Glutamatergic neuron (in vitro differentiated cells): ENCODE data around the gene NECAB2. TPM values are rescaled to one million over a fixed set of nuclear protein-coding genes. Genes with fewer than 3 reads are reported as not detected.

Source experiments
- DNase-seq: peaks from one replicate; pipeline ENCODE4 v3.0.0; 2022
- H3K27ac Mint-ChIP-seq: one replicate; pipeline ENCODE4 v1.8.0; 2020; ENCODE audit warnings: mild to moderate bottlenecking, mixed read lengths, inconsistent platforms; ENCODE audit not compliant: unreplicated experiment
- H3K27me3 Mint-ChIP-seq: one replicate; pipeline ENCODE4 v1.8.0; 2020; ENCODE audit warnings: mild to moderate bottlenecking, moderate library complexity, mixed read lengths, inconsistent platforms; ENCODE audit not compliant: unreplicated experiment
- H3K36me3 Mint-ChIP-seq: one replicate; pipeline ENCODE4 v1.8.0; 2020; ENCODE audit warnings: mild to moderate bottlenecking, mixed read lengths, inconsistent platforms; ENCODE audit not compliant: unreplicated experiment
- H3K4me1 Mint-ChIP-seq: one replicate; pipeline ENCODE4 v1.8.0; 2020; ENCODE audit warnings: mild to moderate bottlenecking, low read depth, mixed read lengths, inconsistent platforms; ENCODE audit not compliant: unreplicated experiment
- H3K4me3 Mint-ChIP-seq: one replicate; pipeline ENCODE4 v1.8.0; 2020; ENCODE audit warnings: mild to moderate bottlenecking, mixed read lengths, inconsistent platforms; ENCODE audit not compliant: unreplicated experiment
- H3K9me3 Mint-ChIP-seq: one replicate; pipeline ENCODE4 v1.8.0; 2020; ENCODE audit warnings: mild to moderate bottlenecking, moderate library complexity, mixed read lengths, inconsistent platforms; ENCODE audit not compliant: unreplicated experiment
- total RNA-seq: library from RNA; stranded (reverse); fragmentation: NEBNext Ultra II Directional; extraction: Animal tissue kit (Norgen Biotek cat#: 25700); gene quantifications from one replicate; pipeline ENCODE4 v1.2.1, GENCODE V29; 2021; ENCODE audit not compliant: unreplicated experiment
- TF ChIP-seq, protein P1 (sequence below): fragments of 200-600 bp; sonication (generic); IDR thresholded peaks from one replicate; pipeline ENCODE4 v1.5.0; 2021; ENCODE audit not compliant: partially characterized antibody, unreplicated experiment

NECAB2 gene
- total RNA-seq, 1 donor from 2014 or later = 112 TPM

DNA sequence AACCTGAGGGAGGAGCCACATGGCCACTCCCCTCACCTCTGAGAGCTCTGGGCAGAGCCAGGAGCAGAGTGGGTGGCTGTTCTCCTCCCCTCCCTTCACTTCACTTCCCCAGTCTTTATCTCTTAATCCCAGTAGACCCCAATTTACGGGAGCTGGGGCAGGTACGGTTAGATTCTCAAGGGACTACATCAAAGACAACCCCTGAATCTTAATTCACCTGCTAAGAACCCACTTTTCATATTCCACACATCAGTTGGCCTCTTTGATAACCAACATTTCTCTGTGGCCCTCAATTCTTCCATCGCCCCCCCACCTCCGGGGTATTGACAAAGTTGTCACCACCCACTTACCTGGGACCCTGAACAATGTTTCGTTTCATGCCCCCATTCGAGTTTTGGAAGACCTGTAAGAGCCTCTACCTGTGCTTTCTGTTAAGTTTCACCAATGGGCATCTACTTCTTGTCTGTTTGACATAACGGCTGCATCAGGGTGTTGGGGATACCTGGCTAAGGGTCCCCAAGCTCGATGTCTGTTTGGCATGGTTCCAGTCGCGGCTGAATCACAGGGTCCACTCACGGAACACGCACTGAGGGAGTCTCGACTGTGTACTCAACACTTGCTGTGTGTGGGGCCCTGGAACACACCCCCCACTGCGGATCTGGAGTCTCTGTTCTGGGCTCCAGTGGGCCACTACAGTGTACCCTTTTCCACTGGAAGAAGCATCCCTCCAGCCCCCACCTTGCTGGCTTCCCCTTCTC, 46.7 kb downstream of the NECAB2 start:
- H3K27me3 Mint-ChIP-seq = peaks cover 5% of the 10 kb centered on the region
- H3K36me3 Mint-ChIP-seq = peaks cover 5% of the 10 kb centered on the region
- H3K9me3 Mint-ChIP-seq = peaks cover 2% of the 10 kb centered on the region
- peak overlapping the region; percentile 29 for H3K27ac Mint-ChIP-seq
- TF ChIP-seq, protein P1, sequence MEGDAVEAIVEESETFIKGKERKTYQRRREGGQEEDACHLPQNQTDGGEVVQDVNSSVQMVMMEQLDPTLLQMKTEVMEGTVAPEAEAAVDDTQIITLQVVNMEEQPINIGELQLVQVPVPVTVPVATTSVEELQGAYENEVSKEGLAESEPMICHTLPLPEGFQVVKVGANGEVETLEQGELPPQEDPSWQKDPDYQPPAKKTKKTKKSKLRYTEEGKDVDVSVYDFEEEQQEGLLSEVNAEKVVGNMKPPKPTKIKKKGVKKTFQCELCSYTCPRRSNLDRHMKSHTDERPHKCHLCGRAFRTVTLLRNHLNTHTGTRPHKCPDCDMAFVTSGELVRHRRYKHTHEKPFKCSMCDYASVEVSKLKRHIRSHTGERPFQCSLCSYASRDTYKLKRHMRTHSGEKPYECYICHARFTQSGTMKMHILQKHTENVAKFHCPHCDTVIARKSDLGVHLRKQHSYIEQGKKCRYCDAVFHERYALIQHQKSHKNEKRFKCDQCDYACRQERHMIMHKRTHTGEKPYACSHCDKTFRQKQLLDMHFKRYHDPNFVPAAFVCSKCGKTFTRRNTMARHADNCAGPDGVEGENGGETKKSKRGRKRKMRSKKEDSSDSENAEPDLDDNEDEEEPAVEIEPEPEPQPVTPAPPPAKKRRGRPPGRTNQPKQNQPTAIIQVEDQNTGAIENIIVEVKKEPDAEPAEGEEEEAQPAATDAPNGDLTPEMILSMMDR = no peak
- DNase-seq = no peak
- H3K4me3 Mint-ChIP-seq = no peak overlapping the region
- no peaks in the 10 kb centered on the region for H3K4me1 Mint-ChIP-seq

DNA sequence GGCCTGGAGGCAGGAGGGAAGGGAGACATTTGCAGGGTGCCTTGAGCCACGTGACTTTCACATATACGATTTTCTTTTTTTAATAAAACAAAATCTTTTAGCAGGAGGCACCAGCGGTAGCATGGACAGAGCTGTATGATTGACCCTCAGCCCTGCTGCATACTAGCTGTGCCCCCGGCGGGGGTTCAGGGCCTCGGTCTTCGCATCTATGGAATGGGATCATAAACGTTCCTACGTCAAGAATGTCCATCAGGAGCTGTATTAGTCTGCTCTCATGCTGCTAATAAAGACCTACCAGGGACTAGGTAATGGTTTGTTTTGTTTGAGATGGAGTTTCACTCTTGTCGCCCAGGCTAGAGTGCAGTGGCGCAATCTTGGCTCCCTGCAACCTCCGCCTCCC, 47.4 kb downstream of the NECAB2 start:
- DNase-seq = no peak
- Mint-ChIP-seq H3K9me3 (peaks cover 2% of the 10 kb centered on the region), H3K27me3 (peaks cover 5% of the 10 kb centered on the region), H3K4me3 (no peak overlapping the region), H3K36me3 (peaks cover 5% of the 10 kb centered on the region), H3K4me1 (no peaks in the 10 kb centered on the region), H3K27ac (no peak overlapping the region)
- TF ChIP-seq, protein P1 = no peak

DNA sequence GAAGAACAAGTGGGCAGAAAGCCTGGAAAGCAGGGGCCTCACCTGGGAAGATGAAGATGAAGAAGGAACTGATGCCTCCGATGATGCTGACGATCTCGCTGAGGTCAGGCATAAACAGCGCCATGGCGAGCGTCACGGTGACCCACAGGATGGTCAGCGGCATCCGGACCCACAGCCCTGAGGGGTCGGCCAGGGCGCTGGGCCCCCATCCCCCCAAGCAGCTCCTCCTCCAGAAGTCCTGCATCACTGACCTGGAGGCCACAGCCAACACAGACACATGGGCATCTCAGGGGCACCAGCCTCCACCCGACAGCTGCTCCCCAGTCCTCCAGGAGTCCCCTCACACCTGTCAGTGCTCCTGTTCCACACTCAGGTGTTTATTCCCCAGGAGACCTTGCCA, 48.4 kb downstream of the NECAB2 start:
- H3K9me3 Mint-ChIP-seq = peaks cover 4% of the 10 kb centered on the region
- peaks cover 5% of the 10 kb centered on the region for H3K27me3 Mint-ChIP-seq
- no peaks in the 10 kb centered on the region for H3K4me1 Mint-ChIP-seq
- H3K36me3 Mint-ChIP-seq = peaks cover 11% of the 10 kb centered on the region
- no peak overlapping the region for H3K27ac Mint-ChIP-seq
- H3K4me3 Mint-ChIP-seq = no peak overlapping the region
- DNase-seq = no peak
- TF ChIP-seq, protein P1 = no peak

DNA sequence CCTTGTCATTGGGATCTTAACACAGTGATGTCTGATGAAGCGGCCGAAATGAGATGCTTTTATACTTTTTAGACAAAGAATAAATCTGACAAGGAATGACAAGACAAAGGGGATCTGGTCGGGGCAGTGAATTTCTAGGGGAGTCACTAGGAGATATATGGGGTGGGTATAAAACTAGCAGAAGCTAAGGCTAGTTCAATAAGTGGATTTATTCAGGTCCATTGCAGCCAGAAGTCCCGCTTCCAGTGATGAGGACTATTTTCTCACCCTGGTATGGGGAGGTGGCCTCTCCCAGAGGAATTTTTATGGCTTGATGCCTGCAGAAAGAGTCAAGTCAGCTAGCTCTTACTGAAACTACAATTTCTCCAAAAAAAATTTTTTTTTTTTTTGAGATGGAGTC, 50.7 kb downstream of the NECAB2 start:
- DNase-seq = no peak
- Mint-ChIP-seq H3K36me3 (peaks cover 14% of the 10 kb centered on the region), H3K9me3 (peaks cover 7% of the 10 kb centered on the region), H3K4me1 (no peaks in the 10 kb centered on the region), H3K27me3 (peaks cover 5% of the 10 kb centered on the region), H3K27ac (no peak overlapping the region), H3K4me3 (no peak overlapping the region)
- TF ChIP-seq, protein P1 = no peak

DNA sequence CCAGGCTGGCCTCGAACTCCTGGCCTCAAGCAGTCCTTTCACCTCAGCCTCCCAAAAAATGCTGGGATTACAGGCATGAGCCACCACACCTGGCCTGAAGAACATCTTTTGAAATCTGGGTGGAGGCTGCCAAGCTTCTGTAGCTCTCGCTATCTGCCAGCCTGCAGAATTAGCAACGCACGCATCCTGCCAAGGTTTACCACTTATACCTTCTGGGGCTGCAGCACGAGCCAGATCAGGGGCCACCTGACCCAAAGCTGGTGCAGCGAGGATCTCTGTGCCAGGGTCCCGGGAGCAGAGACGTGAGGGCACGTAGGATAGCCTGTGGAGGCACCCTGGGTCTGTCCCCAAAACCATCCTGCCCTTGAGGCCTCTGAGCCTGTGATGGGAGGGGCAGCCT, 52.3 kb downstream of the NECAB2 start:
- Mint-ChIP-seq H3K4me1 (no peaks in the 10 kb centered on the region), H3K36me3 (peaks cover 14% of the 10 kb centered on the region), H3K9me3 (peaks cover 7% of the 10 kb centered on the region), H3K27me3 (peaks cover 8% of the 10 kb centered on the region), H3K4me3 (no peak overlapping the region), H3K27ac (no peak overlapping the region)
- no peak for DNase-seq
- TF ChIP-seq, protein P1 = no peak
